H1 (cell line): ENCODE measurements around the gene TLE1. TPM values are rescaled to one million over a fixed set of nuclear protein-coding genes. Genes with fewer than 3 reads are reported as not detected.

ENCODE experiments used
- CTCF ChIA-PET: fragments of 300-600 bp; sonication (Branson Sonifier 250); formaldehyde crosslinking; loops from one replicate; lab custom pipeline; 2021; ENCODE audit not compliant: partially characterized antibody; lab: Charles Lee
- POLR2A ChIA-PET: fragments of 300-600 bp; sonication (Branson Sonifier 250); formaldehyde crosslinking; loops from one replicate; lab custom pipeline; 2021; ENCODE audit warnings: inconsistent platforms; ENCODE audit not compliant: partially characterized antibody; lab: Charles Lee
- DNase-seq, 2 experiments: peaks; one replicate each; pipeline versions ENCODE4 v3.0.0 to v3.0.0-alpha.2; 2010 to 2022; ENCODE audit warnings: low spot score in 2 of 2, low read depth in 1 of 2, mixed read lengths in 1 of 2
- FAIRE-seq: peaks from 2 replicates; lab custom pipeline; 2011; peaks lifted over from hg19 to GRCh38; lab: Jason Lieb, UNC
- H2AFZ ChIP-seq: 2 replicates; pipeline ENCODE4 v1.8.1; 2012; ENCODE audit warnings: low read length, inconsistent platforms
- H2AK5ac ChIP-seq: 2 replicates; pipeline ENCODE4 v1.6.1; 2013; ENCODE audit warnings: low read depth, low read length
- H2BK120ac ChIP-seq: replicated peaks from 2 replicates; pipeline ENCODE3; 2013; ENCODE audit warnings: low read depth, low read length, inconsistent platforms
- H2BK12ac ChIP-seq: 2 replicates; pipeline ENCODE4 v1.6.1; 2013; ENCODE audit warnings: low read depth, low read length
- H2BK15ac ChIP-seq: 2 replicates; pipeline ENCODE4 v1.6.1; 2013; ENCODE audit warnings: low read length
- H2BK20ac ChIP-seq: 2 replicates; pipeline ENCODE4 v1.6.1; 2013; ENCODE audit warnings: low read length
- H2BK5ac ChIP-seq: 2 replicates; pipeline ENCODE4 v1.6.1; 2013; ENCODE audit warnings: low read depth, low read length
- H3K14ac ChIP-seq: 2 replicates; pipeline ENCODE4 v1.6.1; 2013; ENCODE audit warnings: inconsistent platforms; ENCODE audit not compliant: insufficient read length
- H3K18ac ChIP-seq: 2 replicates; pipeline ENCODE4 v1.6.1; 2013; ENCODE audit warnings: low read length; ENCODE audit errors: extremely low read depth
- H3K23ac ChIP-seq: 2 replicates; pipeline ENCODE4 v1.6.1; 2013; ENCODE audit warnings: inconsistent platforms; ENCODE audit not compliant: insufficient read length
- H3K23me2 ChIP-seq: 2 replicates; pipeline ENCODE4 v1.6.1; 2013; ENCODE audit warnings: low read depth, low read length
- H3K27ac ChIP-seq: 2 replicates; pipeline ENCODE4 v1.6.1; 2011; ENCODE audit warnings: low read depth, low read length, inconsistent platforms
- H3K27me3 ChIP-seq, 4 experiments: replicated peaks in 1 of 4; 1 replicate in 1 of 4; 2 replicates in 3 of 4; pipeline versions ENCODE4 v1.6.1 to v1.8.1; 2011 to 2013; ENCODE audit warnings: low read length in 3 of 4, mild to moderate bottlenecking in 3 of 4, inconsistent platforms in 2 of 4, mixed read lengths in 2 of 4, moderate library complexity in 1 of 4; ENCODE audit not compliant: control insufficient read depth in 3 of 4, insufficient read depth in 3 of 4; ENCODE audit errors: extremely low read depth in 1 of 4
- H3K36me3 ChIP-seq, 4 experiments: 2 replicates each; pipeline versions ENCODE4 v1.6.1 to v1.8.1; 2011 to 2013; ENCODE audit warnings: mild to moderate bottlenecking in 4 of 4, low read length in 3 of 4, moderate library complexity in 2 of 4, control low read depth in 1 of 4, inconsistent platforms in 1 of 4; ENCODE audit not compliant: insufficient read depth in 4 of 4, control insufficient read depth in 2 of 4
- H3K4ac ChIP-seq: replicated peaks from 2 replicates; pipeline ENCODE3; 2013; ENCODE audit warnings: low read length, low read depth, mixed read lengths, inconsistent platforms; ENCODE audit not compliant: insufficient read length
- H3K4me1 ChIP-seq, 4 experiments: replicated peaks in 1 of 4; 1 replicate in 1 of 4; 2 replicates in 3 of 4; pipeline versions ENCODE4 v1.6.1 to v1.8.1; 2011 to 2013; ENCODE audit warnings: low read length in 3 of 4, inconsistent platforms in 2 of 4, mixed read lengths in 1 of 4; ENCODE audit not compliant: insufficient read depth in 4 of 4, control insufficient read depth in 3 of 4
- H3K4me2 ChIP-seq, 2 experiments: 2 replicates each; pipeline versions ENCODE4 v1.6.1 to v1.8.1; 2011 to 2013; ENCODE audit warnings: low read depth in 2 of 2, low read length in 2 of 2, control low read depth in 1 of 2, inconsistent platforms in 1 of 2, mild to moderate bottlenecking in 1 of 2; ENCODE audit not compliant: insufficient read depth in 1 of 2
- H3K4me3 ChIP-seq, 4 experiments: fragments of 200-600, 300-600 bp in 1 of 4; sonication (generic), shearing (Covaris generic), sonication (Bioruptor Twin) in 1 of 4; 2 replicates each; pipeline versions ENCODE4 v1.5.1 to v1.8.1; 2011 to 2016; ENCODE audit warnings: low read length in 4 of 4, low read depth in 3 of 4, control low read depth in 2 of 4, inconsistent platforms in 2 of 4, mild to moderate bottlenecking in 2 of 4, mixed read lengths in 1 of 4, moderate library complexity in 1 of 4; ENCODE audit not compliant: insufficient read depth in 2 of 4; ENCODE audit errors: extremely low read depth in 1 of 4
- H3K56ac ChIP-seq: replicated peaks from 2 replicates; pipeline ENCODE3; 2013; ENCODE audit warnings: low read depth, mild to moderate bottlenecking, mixed read lengths, low read length, inconsistent platforms; ENCODE audit not compliant: insufficient read length
- H3K79me1 ChIP-seq: 2 replicates; pipeline ENCODE4 v1.6.1; 2013; ENCODE audit warnings: low read depth, low read length, control low read depth
- H3K79me2 ChIP-seq, 2 experiments: 2 replicates each; pipeline versions ENCODE4 v1.6.1 to v1.8.1; 2012 to 2013; ENCODE audit warnings: low read length in 2 of 2, mild to moderate bottlenecking in 2 of 2, inconsistent platforms in 1 of 2; ENCODE audit not compliant: insufficient read depth in 2 of 2, control insufficient read depth in 1 of 2
- H3K9ac ChIP-seq, 4 experiments: replicated peaks in 1 of 4; 1 replicate in 1 of 4; 2 replicates in 3 of 4; pipeline versions ENCODE4 v1.6.1 to v1.8.1; 2011 to 2013; ENCODE audit warnings: low read depth in 3 of 4, low read length in 3 of 4, control low read depth in 2 of 4, mild to moderate bottlenecking in 2 of 4, moderate library complexity in 2 of 4, inconsistent platforms in 1 of 4; ENCODE audit errors: extremely low read depth in 1 of 4
- H3K9me3 ChIP-seq, 2 experiments: 2 replicates each; pipeline versions ENCODE4 v1.6.1 to v1.8.1; 2012 to 2013; ENCODE audit warnings: mild to moderate bottlenecking in 2 of 2, moderate library complexity in 2 of 2, control low read depth in 1 of 2, inconsistent platforms in 1 of 2, low read depth in 1 of 2, low read length in 1 of 2, mixed read lengths in 1 of 2; ENCODE audit not compliant: insufficient read depth in 2 of 2
- H4K20me1 ChIP-seq, 2 experiments: replicated peaks in 1 of 2; 2 replicates each; pipeline versions ENCODE3 to v1.8.1; 2011 to 2013; ENCODE audit warnings: inconsistent platforms in 2 of 2, low read length in 2 of 2, mild to moderate bottlenecking in 1 of 2; ENCODE audit not compliant: insufficient read depth in 2 of 2, control insufficient read depth in 1 of 2
- H4K5ac ChIP-seq: 2 replicates; pipeline ENCODE4 v1.6.1; 2013; ENCODE audit warnings: low read length, low read depth, mixed read lengths, inconsistent platforms; ENCODE audit not compliant: insufficient read length
- H4K8ac ChIP-seq: 2 replicates; pipeline ENCODE4 v1.8.0; 2013; ENCODE audit warnings: mild to moderate bottlenecking, moderate library complexity, low read length, inconsistent platforms; ENCODE audit not compliant: insufficient read depth; ENCODE audit errors: extremely low read depth
- H4K91ac ChIP-seq: replicated peaks from 2 replicates; pipeline ENCODE3; 2013; ENCODE audit warnings: low read length, mixed read lengths, inconsistent platforms; ENCODE audit not compliant: insufficient read length
- BACH1 ChIP-seq: IDR thresholded peaks from 2 replicates; pipeline ENCODE4 v1.6.1; 2012; ENCODE audit warnings: low read length, improper control_type of control experiment
- GABPA ChIP-seq: IDR thresholded peaks from 2 replicates; pipeline ENCODE4 v1.6.1; 2011; ENCODE audit warnings: mild to moderate bottlenecking, low read length, moderate library complexity, borderline replicate concordance; ENCODE audit not compliant: insufficient read depth
- WGBS, 2 experiments: shearing (Covaris generic) in 1 of 2; methylation state at CpG; one replicate each; pipeline versions ENCODE4 v1.1.6 to v1.1.7; 2013 to 2015; ENCODE audit warnings: low lambda C conversion rate in 2 of 2, mixed read lengths in 2 of 2, inconsistent platforms in 1 of 2, low coverage in 1 of 2, missing lambda C conversion rate in 1 of 2; ENCODE audit not compliant: insufficient replicate concordance in 2 of 2, insufficient coverage in 1 of 2, insufficient read length in 1 of 2; ENCODE audit errors: extremely low coverage in 1 of 2, missing lambda C conversion rate in 1 of 2; 5-methylcytosine and 5-hydroxymethylcytosine counted together
- polyA plus RNA-seq, 7 experiments: library from polyadenylated mRNA; depleted of rRNA in 3 of 7; stranded (reverse) in 5 of 7; unstranded in 2 of 7; fragments of >200 nt in 5 of 7; fragments of 200-250 nt in 2 of 7; gene quantifications; 1 replicate in 5 of 7; 2 replicates in 1 of 7; 4 replicates in 1 of 7; pipeline versions ENCODE4 v1.2.1 to v1.2.3, GENCODE V29; 2011 to 2013; ENCODE audit warnings: missing spikeins in 2 of 7, mixed read lengths in 2 of 7
- total RNA-seq: library from RNA; stranded (reverse); fragmentation: NEBNext Ultra II Directional; extraction: Animal tissue kit (Norgen Biotek cat#: 25700); gene quantifications from 2 replicates; pipeline ENCODE4 v1.2.1, GENCODE V29; 2021

TLE1 gene
- total and polyA plus RNA-seq, 2 of the 8 experiments (the other 6 are each of a cell fraction or from before 2014, with no cell fraction given), result 81.8 to 91.6 TPM

GRCh38 chr9:81717061-81717746, 27.9 kb upstream of the TLE1 start:
- no peak for DNase-seq
- ChIA-PET POLR2A (interaction anchor here (1.0 to 1.2 kb wide), 3 partner anchors 15 to 28 kb away, joined by 3 to 5 read pairs (median 3); partner anchors contain the start of gene TLE1), CTCF (interaction anchor here (1.7 kb wide), 1 partner anchor 12 kb away, joined by 6 read pairs; no protein-coding TSS in a partner anchor)
- H3K79me2 ChIP-seq, result no peaks in the 10 kb centered on the region
- no peak overlapping the region for H3K23ac ChIP-seq
- peaks cover 4 to 14% (median 6%) of the 10 kb centered on the region in 4 experiments; a peak in 5 of 7 replicates for H3K4me1 ChIP-seq
- H2AFZ ChIP-seq, result no peak overlapping the region
- no peak overlapping the region for H2BK12ac ChIP-seq
- H3K14ac ChIP-seq, result no peak overlapping the region
- peak overlapping the region in 1 of 4 experiments; percentile 16; a peak in 1 of 8 replicates for H3K4me3 ChIP-seq
- no peaks in the 10 kb centered on the region for H3K27me3 ChIP-seq
- H3K79me1 ChIP-seq, result no peaks in the 10 kb centered on the region
- no peaks in the 10 kb centered on the region for H3K9me3 ChIP-seq
- FAIRE-seq, result no peak
- no peaks in the 10 kb centered on the region for H3K23me2 ChIP-seq
- no peak overlapping the region for H4K8ac ChIP-seq
- TF ChIP-seq BACH1 (peak; percentile 83), GABPA (no peak)
- H3K27ac ChIP-seq, result no peak overlapping the region
- no peak overlapping the region; the same call in 1 of the 2 replicates for H3K18ac ChIP-seq
- no peak overlapping the region for H4K91ac ChIP-seq
- no peak overlapping the region for H3K56ac ChIP-seq
- H4K5ac ChIP-seq, result no peak overlapping the region
- no peak overlapping the region for H3K9ac ChIP-seq
- H3K4me2 ChIP-seq, result peak overlapping the region in 1 of 2 experiments; percentile 22; a peak in 2 of 4 replicates
- H2BK5ac ChIP-seq, result no peak overlapping the region
- no peaks in the 10 kb centered on the region for H3K36me3 ChIP-seq
- no peak overlapping the region for H2BK20ac ChIP-seq
- no peaks in the 10 kb centered on the region for H4K20me1 ChIP-seq
- 15% methylated on average over 5 of the region's 5 CpGs; no CpG with 5 or more reads in 1 of the 2 experiments for WGBS, 2 experiments
- no peak overlapping the region for H2AK5ac ChIP-seq
- no peak overlapping the region for H2BK15ac ChIP-seq
- H3K4ac ChIP-seq, result no peak overlapping the region
- H2BK120ac ChIP-seq, result no peak overlapping the region
